ENCODE data around the gene DDX21. TPM values are rescaled to one million over a fixed set of nuclear protein-coding genes. Genes with fewer than 3 reads are reported as not detected.

The DDX21 gene
- total and polyA plus RNA-seq, 2 of the 13 experiments (the other 11 are each of a cell fraction or from before 2014, with no cell fraction given), result 52.5 to 147 TPM

- TF ChIP-seq ZNF142 (CRISPR knock-in tag; IDR thresholded peaks at IDR 0.05), result no peak; the same call in 1 of the 2 replicates
- TF ChIP-seq MIER3 (CRISPR knock-in tag; IDR thresholded peaks at IDR 0.05; ENCODE audit: borderline replicate concordance), result peak; percentile 54; the same call in 1 of the 2 replicates
- peak; percentile 63 for TF ChIP-seq UBTF (CRISPR knock-in tag; IDR thresholded peaks at IDR 0.05)
- no peak for TF ChIP-seq SRSF4 (IDR thresholded peaks at IDR 0.05; ENCODE audit: low read depth, low read length, poor library complexity, severe bottlenecking)
- peak; percentile 48; the same call in 1 of the 2 replicates for TF ChIP-seq PITX1 (CRISPR knock-in tag; IDR thresholded peaks at IDR 0.05)
- TF ChIP-seq ZNF766 (CRISPR knock-in tag; IDR thresholded peaks at IDR 0.05; ENCODE audit: borderline replicate concordance), result peak; percentile 67; the same call in 1 of the 2 replicates
- TF ChIP-seq, protein P1, sequence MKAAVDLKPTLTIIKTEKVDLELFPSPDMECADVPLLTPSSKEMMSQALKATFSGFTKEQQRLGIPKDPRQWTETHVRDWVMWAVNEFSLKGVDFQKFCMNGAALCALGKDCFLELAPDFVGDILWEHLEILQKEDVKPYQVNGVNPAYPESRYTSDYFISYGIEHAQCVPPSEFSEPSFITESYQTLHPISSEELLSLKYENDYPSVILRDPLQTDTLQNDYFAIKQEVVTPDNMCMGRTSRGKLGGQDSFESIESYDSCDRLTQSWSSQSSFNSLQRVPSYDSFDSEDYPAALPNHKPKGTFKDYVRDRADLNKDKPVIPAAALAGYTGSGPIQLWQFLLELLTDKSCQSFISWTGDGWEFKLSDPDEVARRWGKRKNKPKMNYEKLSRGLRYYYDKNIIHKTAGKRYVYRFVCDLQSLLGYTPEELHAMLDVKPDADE (CRISPR knock-in tag; IDR thresholded peaks at IDR 0.05), result no peak
- no peak for TF ChIP-seq MAFG (CRISPR knock-in tag; IDR thresholded peaks at IDR 0.05)
- TF ChIP-seq HCFC1 (IDR thresholded peaks at IDR 0.05; ENCODE audit: low read depth, low read length), result peak; percentile 51; the same call in 1 of the 2 replicates
- TF ChIP-seq NFIC (IDR thresholded peaks at IDR 0.05; ENCODE audit: low read length), result 0 out of 2 replicates have a peak, but pooled peaks have one; percentile 48
- TF ChIP-seq, protein P2, sequence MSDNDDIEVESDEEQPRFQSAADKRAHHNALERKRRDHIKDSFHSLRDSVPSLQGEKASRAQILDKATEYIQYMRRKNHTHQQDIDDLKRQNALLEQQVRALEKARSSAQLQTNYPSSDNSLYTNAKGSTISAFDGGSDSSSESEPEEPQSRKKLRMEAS (IDR thresholded peaks at IDR 0.05), result peak; percentile 96
- TF ChIP-seq MEIS1 (CRISPR knock-in tag; IDR thresholded peaks at IDR 0.05; ENCODE audit: borderline replicate concordance), result peak; percentile 88
- TF ChIP-seq TOE1 (CRISPR knock-in tag; IDR thresholded peaks at IDR 0.05), result 0 out of 2 replicates have a peak, but pooled peaks have one; percentile 66
- TF ChIP-seq MED1 (CRISPR knock-in tag; IDR thresholded peaks at IDR 0.05), result 0 out of 2 replicates have a peak, but pooled peaks have one; percentile 30
- no peak; the same call in 1 of the 2 replicates for TF ChIP-seq MED13 (CRISPR knock-in tag; IDR thresholded peaks at IDR 0.05)
- TF ChIP-seq KAT8 (CRISPR knock-in tag; IDR thresholded peaks at IDR 0.05), result peak; percentile 98
- TF ChIP-seq ZC3H4 (CRISPR knock-in tag; IDR thresholded peaks at IDR 0.05; ENCODE audit: borderline replicate concordance), result no peak
- no peak for TF ChIP-seq SSRP1 (CRISPR knock-in tag; IDR thresholded peaks at IDR 0.05)
- TF ChIP-seq ZBTB3 (CRISPR knock-in tag; IDR thresholded peaks at IDR 0.05; ENCODE audit: borderline replicate concordance, low read depth), result 0 out of 2 replicates have a peak, but pooled peaks have one; percentile 19
- no peak for TF ChIP-seq ZNF24 (IDR thresholded peaks at IDR 0.05)
Measured at GRCh38 chr10:68955832-68956532, at the start of gene DDX21 (continued).

Data from HepG2 (cell line).